Retinal pigment epithelial cell (primary cell): ENCODE measurements around the gene ZNF138.

Source experiments
- DNase-seq: peaks from one replicate; pipeline ENCODE4 v3.0.0-alpha.2; 2010; ENCODE audit warnings: low read depth
- H3K4me3 ChIP-seq: 2 replicates; pipeline ENCODE4 v1.5.1; 2011; ENCODE audit warnings: mild to moderate bottlenecking, low read length, control low read depth, moderate library complexity
- CTCF ChIP-seq: conservative IDR thresholded peaks from 2 replicates; pipeline ENCODE4 v1.5.1; 2011; ENCODE audit warnings: low read depth, low read length, control low read depth, inconsistent platforms

The ZNF138 gene

GRCh38 chr7:64794171-64794844 lies at the start of gene ZNF138:
Gene ZNF138, plus strand, starts transcription at chr7:64794428. Its CDS starts 141 bp downstream, at chr7:64794569.
- peak within 1 kb of the TSS; percentile 94 for H3K4me3 ChIP-seq
- peak; percentile 6 for TF ChIP-seq CTCF
- peak; percentile 84 for DNase-seq

GRCh38 chr7:64744680-64745079 lies 49.5 kb upstream of the ZNF138 start:
- H3K4me3 ChIP-seq = no peak overlapping the region
- no peak for DNase-seq
- TF ChIP-seq CTCF = no peak

- DNase-seq = no peak
- TF ChIP-seq CTCF = no peak
- no peak overlapping the region for H3K4me3 ChIP-seq
Measured at GRCh38 chr7:64747802-64748201, 46.4 kb upstream of the ZNF138 start.

- no peak for DNase-seq
- H3K4me3 ChIP-seq = no peak overlapping the region
- no peak for TF ChIP-seq CTCF
Measured at GRCh38 chr7:64753032-64753431, 41.2 kb upstream of the ZNF138 start.

GRCh38 chr7:64755865-64756264 lies 38.4 kb upstream of the ZNF138 start:
- no peak for DNase-seq
- no peak for TF ChIP-seq CTCF
- H3K4me3 ChIP-seq = no peak overlapping the region

GRCh38 chr7:64758151-64758550 lies 36.1 kb upstream of the ZNF138 start:
- TF ChIP-seq CTCF = no peak
- no peak overlapping the region for H3K4me3 ChIP-seq

GRCh38 chr7:64768824-64769223 lies 25.4 kb upstream of the ZNF138 start:
- no peak for TF ChIP-seq CTCF
- no peak for DNase-seq
- H3K4me3 ChIP-seq = no peak overlapping the region

More at GRCh38 chr7:64758151-64758550, 36.1 kb upstream of the ZNF138 start:
- no peak for DNase-seq
